K562 (cell line): ENCODE measurements around the gene ST6GAL1. TPM values are rescaled to one million over a fixed set of nuclear protein-coding genes. Genes with fewer than 3 reads are reported as not detected.

Source experiments
- CREM ChIP-seq: IDR thresholded peaks from 2 replicates; pipeline ENCODE4 v1.6.1; 2014; ENCODE audit warnings: antibody characterized with exemption, low read depth
- DMBX1 ChIP-seq: fragments of 250-450 bp; sonication (Bioruptor Pico); IDR thresholded peaks from 2 replicates; pipeline ENCODE4 v1.8.0; 2022; ENCODE audit warnings: inconsistent platforms, mild to moderate bottlenecking, moderate library complexity, borderline replicate concordance
- DNMT1 ChIP-seq: fragments of 450-650 bp; IDR thresholded peaks from 2 replicates; pipeline ENCODE4 v1.6.1; 2016; ENCODE audit warnings: antibody characterized with exemption, mild to moderate bottlenecking
- HDAC3 ChIP-seq: fragments of 450-650 bp; IDR thresholded peaks from 2 replicates; pipeline ENCODE4 v1.6.1; 2018; ENCODE audit warnings: borderline replicate concordance, mild to moderate bottlenecking, moderate library complexity; ENCODE audit not compliant: partially characterized antibody
- HNRNPL ChIP-seq: fragments of 200-400 bp; formaldehyde crosslinking; IDR thresholded peaks from 2 replicates; pipeline ENCODE4 v1.6.1; 2017; ENCODE audit warnings: low read depth, mild to moderate bottlenecking, low read length
- ILF3 ChIP-seq: fragments of 450-650 bp; IDR thresholded peaks from 2 replicates; pipeline ENCODE4 v1.6.1; 2018; ENCODE audit warnings: antibody characterized with exemption, mild to moderate bottlenecking, moderate library complexity, borderline replicate concordance
- ILK ChIP-seq: fragments of 450-650 bp; IDR thresholded peaks from 2 replicates; pipeline ENCODE4 v1.6.1; 2016; ENCODE audit warnings: missing genetic modification characterization, low read depth, mild to moderate bottlenecking, missing compliant biosample characterization, moderate library complexity, borderline replicate concordance
- NCOA6 ChIP-seq: fragments of 450-650 bp; IDR thresholded peaks from 2 replicates; pipeline ENCODE4 v1.6.1; 2017; ENCODE audit warnings: mild to moderate bottlenecking
- PHF21A ChIP-seq: fragments of 450-650 bp; IDR thresholded peaks from 2 replicates; pipeline ENCODE4 v1.6.1; 2017; ENCODE audit warnings: low read depth, borderline replicate concordance
- SIX5 ChIP-seq, 2 experiments: IDR thresholded peaks; 2 replicates each; pipeline ENCODE4 v1.6.1; 2011; ENCODE audit warnings: low read length in 2 of 2, borderline replicate concordance in 1 of 2, low read depth in 1 of 2, mild to moderate bottlenecking in 1 of 2, moderate library complexity in 1 of 2; ENCODE audit not compliant: insufficient read depth in 1 of 2
- SRF ChIP-seq, 2 experiments: fragments of 250-450, 450-650 bp in 1 of 2; sonication (Bioruptor Pico) in 1 of 2; sonication (generic) in 1 of 2; formaldehyde crosslinking; IDR thresholded peaks; 2 replicates each; pipeline versions ENCODE4 v1.5.0 to v1.5.1; 2020 to 2022; ENCODE audit warnings: mild to moderate bottlenecking in 1 of 2, missing genetic modification reagents in 1 of 2
- polyA plus RNA-seq, 8 experiments: library from polyadenylated mRNA; depleted of rRNA in 4 of 8; stranded (reverse) in 5 of 8; unstranded in 3 of 8; fragments of >200 nt; fragmentation: Nextera tagmentation in 2 of 8; fragmentation: Illumina TruSeq in 1 of 8; extraction: Ambion mirVana in 2 of 8; extraction: Trizol in 1 of 8; gene quantifications; 2 replicates each; pipeline versions ENCODE4 v1.2.1 to v1.2.3, GENCODE V29; 2011 to 2014; ENCODE audit warnings: inconsistent platforms in 1 of 8, missing spikeins in 1 of 8
- total RNA-seq, 7 experiments: library from RNA; depleted of rRNA in 6 of 7; stranded (reverse); fragments of >200 nt in 6 of 7; fragmentation: Illumina TruSeq in 2 of 7; extraction: Trizol in 2 of 7; gene quantifications; 2 replicates each; pipeline versions ENCODE4 v1.2.1 to v1.2.3, GENCODE V29; 2011 to 2021; ENCODE audit warnings: low replicate concordance in 1 of 7
- TF ChIP-seq, protein P1 (sequence below), 2 experiments: fragments of 450-650 bp in 1 of 2; sonication (generic) in 1 of 2; formaldehyde crosslinking; conservative IDR thresholded peaks; 2 replicates each; pipeline versions ENCODE4 v1.4.0 to v1.8.1; 2020 to 2022; ENCODE audit warnings: mild to moderate bottlenecking in 1 of 2, missing genetic modification reagents in 1 of 2
- TF ChIP-seq, protein P2 (sequence below), 2 experiments: fragments of 450-650 bp in 1 of 2; sonication (generic) in 1 of 2; formaldehyde crosslinking in 1 of 2; IDR thresholded peaks in 1 of 2; conservative IDR thresholded peaks in 1 of 2; 2 replicates each; pipeline versions ENCODE4 v1.6.1 to v1.8.1; 2016 to 2023; ENCODE audit warnings: mild to moderate bottlenecking in 2 of 2, moderate library complexity in 2 of 2, inconsistent platforms in 1 of 2, missing genetic modification reagents in 1 of 2

Gene ST6GAL1
- total and polyA plus RNA-seq, 9 of the 15 experiments (the other 6 are each of a cell fraction or from before 2014, with no cell fraction given): 31.9 to 145 (median 71.0) TPM

DNA sequence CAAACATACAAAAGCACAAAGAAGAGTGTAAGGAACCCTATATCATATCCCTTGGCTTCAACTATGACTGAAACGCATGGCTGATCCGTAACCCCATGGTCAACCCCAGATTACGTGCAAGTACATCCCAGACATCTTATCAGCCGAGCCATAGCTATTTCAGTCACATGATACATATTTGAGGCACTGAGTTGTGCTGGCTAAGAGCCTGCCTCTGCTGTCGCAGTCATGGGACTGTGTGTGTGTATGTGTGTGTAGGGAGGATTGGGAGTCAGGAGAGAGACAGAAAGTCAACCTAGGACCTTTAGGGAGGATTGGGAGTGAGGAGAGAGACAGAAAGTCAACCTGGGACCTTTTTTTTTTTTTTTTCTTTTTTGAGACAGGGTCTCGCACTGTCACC lies 8.4 kb downstream of the ST6GAL1 start (continued):
- TF ChIP-seq NCOA6: no peak
- TF ChIP-seq ILF3: no peak
- no peak for TF ChIP-seq ILK (tag)
- no peak for TF ChIP-seq SRF (CRISPR knock-in tag; IDR thresholded peaks at IDR 0.05)
- TF ChIP-seq SIX5 (IDR thresholded peaks at IDR 0.05; ENCODE audit: borderline replicate concordance in 1 of 2, insufficient read depth in 1 of 2, low read depth in 1 of 2, low read length in 2 of 2): no peak
- TF ChIP-seq, protein P1, sequence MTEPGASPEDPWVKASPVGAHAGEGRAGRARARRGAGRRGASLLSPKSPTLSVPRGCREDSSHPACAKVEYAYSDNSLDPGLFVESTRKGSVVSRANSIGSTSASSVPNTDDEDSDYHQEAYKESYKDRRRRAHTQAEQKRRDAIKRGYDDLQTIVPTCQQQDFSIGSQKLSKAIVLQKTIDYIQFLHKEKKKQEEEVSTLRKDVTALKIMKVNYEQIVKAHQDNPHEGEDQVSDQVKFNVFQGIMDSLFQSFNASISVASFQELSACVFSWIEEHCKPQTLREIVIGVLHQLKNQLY (CRISPR knock-in tag; conservative IDR thresholded peaks at IDR 0.05): no peak
- TF ChIP-seq HDAC3: no peak
- peak; percentile 87 for TF ChIP-seq CREM
- TF ChIP-seq DNMT1: no peak
- peak; percentile 76; the same call in 1 of the 2 replicates for TF ChIP-seq DMBX1 (CRISPR knock-in tag)
- TF ChIP-seq PHF21A: no peak; the same call in 1 of the 2 replicates
- TF ChIP-seq, protein P2, sequence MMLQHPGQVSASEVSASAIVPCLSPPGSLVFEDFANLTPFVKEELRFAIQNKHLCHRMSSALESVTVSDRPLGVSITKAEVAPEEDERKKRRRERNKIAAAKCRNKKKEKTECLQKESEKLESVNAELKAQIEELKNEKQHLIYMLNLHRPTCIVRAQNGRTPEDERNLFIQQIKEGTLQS (IDR thresholded peaks at IDR 0.05): peak; percentile 20; the same call in 1 of the 2 replicates
- TF ChIP-seq, protein P2 (CRISPR knock-in tag; conservative IDR thresholded peaks at IDR 0.05): no peak
- TF ChIP-seq HNRNPL: no peak
